Erythroblast (primary cell): ENCODE measurements around the gene MUC4.
"Not testable (repeated sequence)": the region's sequence is repeated elsewhere in the genome, so short reads cannot be mapped to it uniquely, and the experiment has no call there.

Source experiments
- DNase-seq, 2 experiments: peaks; one replicate each; lab custom pipeline; 2025; lab: John Stamatoyannopoulos, UW
- GATA1 ChIP-seq: IDR thresholded peaks from 2 replicates; pipeline ENCODE4 v1.6.1; 2011; ENCODE audit warnings: low read depth, mild to moderate bottlenecking, control low read depth, low read length, moderate library complexity
- POLR2A ChIP-seq: IDR thresholded peaks from 2 replicates; pipeline ENCODE4 v1.6.1; 2011; ENCODE audit warnings: mild to moderate bottlenecking, low read length

MUC4 gene

DNA sequence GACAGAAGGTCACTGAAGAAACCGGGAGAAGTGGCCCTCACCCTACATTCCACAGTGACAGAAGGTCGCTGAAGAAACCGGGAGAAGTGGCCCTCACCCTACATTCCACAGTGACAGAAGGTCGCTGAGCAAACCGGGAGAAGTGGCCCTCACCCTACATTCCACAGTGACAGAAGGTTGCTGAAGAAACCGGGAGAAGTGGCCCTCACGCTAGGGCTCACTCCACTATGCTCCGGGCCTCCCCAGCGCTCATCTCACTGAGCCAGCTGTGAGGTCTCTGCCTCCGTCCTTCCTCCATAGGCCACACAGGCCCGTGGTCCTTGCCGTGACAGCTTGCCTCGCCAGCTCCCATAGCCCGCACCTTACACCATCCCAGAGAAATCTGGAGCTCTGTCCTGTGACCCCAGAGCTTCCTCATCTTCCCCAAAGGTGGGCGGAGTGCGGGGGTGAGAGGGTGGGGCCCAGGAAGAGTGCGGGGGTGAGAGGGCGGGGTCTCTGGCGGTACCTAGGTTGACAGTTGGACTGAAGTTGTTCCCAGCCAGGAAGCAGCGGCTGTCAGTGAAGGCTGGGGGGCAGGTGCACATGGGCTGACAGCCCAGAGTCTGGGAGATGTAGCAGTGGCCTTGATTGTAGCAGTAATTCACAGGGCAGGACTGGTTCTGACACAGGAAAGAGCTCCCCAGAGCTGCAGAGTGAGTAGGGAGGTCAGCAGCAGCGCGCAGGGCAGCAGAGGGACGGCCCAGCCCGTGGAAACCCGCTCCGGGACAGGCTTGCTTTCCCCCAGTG, 59.0 kb downstream of the MUC4 start:
- no peak for DNase-seq
- TF ChIP-seq GATA1, result no peak
- no peak for TF ChIP-seq POLR2A

DNA sequence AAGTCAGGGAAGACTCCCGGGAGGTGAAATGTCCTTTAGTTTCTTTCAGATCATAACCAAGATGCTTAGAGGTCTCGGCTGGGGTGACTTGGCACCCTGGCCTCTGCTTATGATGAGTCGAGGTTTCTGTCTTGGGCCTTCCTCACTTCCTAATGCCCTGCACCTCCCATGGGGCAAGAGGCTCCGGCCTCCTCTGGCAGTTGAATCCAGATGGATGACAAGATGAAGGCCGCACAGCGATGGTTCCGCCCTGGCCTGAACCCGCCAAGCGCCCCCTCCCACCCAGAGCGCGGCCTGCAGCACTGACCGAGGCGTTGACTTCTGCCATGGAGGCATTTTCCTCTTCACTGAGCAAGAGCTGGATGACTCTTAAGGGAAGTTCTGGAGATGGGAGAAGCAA, 59.7 kb downstream of the MUC4 start:
- DNase-seq, result no peak
- TF ChIP-seq GATA1, result no peak
- TF ChIP-seq POLR2A, result no peak

DNA sequence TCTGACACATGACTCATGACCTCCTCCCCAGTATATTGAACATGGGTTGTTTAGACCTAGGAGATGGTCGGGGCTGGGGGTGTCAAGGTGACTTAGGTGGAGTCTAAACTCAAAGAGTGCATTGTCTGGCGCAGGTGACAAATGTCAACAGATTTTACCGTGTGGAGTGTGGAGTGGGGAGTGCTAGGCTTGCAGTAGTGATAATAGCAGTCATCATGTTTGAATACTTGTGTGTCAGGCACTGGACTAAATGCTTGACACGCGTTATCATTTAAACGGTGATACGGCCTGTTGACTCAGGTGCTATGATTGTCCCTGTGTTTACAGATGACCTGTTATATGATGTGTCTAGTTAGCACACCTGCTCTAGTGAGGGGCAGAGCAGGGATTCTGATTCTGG, 60.2 kb downstream of the MUC4 start:
- DNase-seq, result no peak
- TF ChIP-seq GATA1 (no peak), POLR2A (no peak)

DNA sequence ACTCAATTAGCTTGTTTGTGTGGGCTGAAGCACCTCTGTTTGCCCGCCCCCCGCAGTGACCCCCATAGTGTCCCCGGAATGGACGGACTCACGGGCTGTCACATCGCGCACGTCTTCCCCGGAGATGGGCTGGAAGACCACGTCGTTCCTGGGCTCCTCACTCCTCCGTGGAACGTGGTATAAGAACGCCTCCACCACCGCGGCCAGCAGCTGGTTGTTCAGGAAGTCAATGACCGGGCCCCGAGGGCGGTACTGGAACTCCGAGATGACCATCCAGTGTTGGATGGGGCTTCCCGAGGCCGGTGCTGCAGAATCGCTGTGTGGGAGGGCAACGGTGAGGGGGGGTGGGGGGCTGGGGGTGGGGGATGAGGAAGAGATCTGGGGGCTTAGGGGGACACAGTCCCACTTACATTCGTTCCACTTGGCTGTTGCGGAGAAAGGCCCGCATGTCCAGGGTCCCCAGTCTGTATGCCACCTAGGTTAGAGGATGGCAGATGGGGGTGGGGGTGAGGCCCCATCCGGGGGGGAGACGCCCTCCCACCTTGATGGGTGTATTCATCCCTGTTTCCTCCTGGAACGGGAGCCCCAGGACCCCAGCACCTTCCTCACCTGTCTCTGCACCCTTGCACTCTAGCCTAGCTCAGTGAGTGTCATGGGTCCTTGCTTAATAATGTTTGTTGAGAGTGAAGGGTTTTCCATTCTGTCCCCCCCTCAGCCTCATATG, 60.8 kb downstream of the MUC4 start:
- DNase-seq, result no peak
- TF ChIP-seq GATA1, result no peak
- no peak for TF ChIP-seq POLR2A

GRCh38 chr3:195749101-195749500, 62.6 kb downstream of the MUC4 start:
- not testable (repeated sequence) for DNase-seq

DNA sequence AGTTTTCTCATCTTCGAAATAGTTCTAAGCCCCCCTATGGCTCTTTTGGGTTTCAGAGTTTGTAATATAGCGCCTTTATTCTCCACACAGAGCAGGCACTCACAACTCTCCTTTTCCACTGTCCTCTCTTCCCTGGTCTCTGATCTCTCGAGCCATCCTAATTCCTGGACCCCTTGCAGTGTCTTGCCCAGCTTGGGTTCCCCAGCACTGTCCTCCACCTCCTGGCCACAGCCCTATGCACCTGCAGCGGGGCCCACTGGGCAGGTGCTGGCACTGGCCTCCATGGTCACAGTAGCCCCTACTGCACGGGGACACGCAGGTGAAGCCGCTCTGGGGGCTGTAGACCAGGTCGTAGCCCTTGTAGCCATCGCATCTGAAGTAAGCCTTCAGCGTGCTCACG, 63.1 kb downstream of the MUC4 start:
- no peak for TF ChIP-seq GATA1
- TF ChIP-seq POLR2A, result no peak
- no peak for DNase-seq

GRCh38 chr3:195746751-195747150, 65.0 kb downstream of the MUC4 start:
- no peak for DNase-seq
- TF ChIP-seq POLR2A (no peak), GATA1 (no peak)

DNA sequence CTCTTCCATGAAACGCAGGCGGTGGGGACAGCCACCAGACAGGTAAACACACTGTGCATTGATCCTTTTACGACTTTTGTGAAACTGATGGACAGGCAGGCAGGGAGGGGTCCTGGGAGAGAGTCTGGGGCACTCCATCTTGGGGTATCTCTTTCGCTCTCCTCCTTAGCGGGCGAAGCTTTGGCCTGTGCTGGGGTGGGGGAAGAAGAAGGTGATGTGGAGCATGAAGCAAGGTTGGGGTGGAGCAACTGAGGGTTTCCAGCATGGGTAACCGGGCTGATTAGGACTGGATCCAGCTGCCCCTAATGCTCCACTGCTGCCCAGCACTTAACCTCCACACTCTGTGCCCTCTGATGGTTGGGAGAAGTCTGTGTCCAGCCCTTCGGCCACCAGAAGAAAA, 65.4 kb downstream of the MUC4 start:
- DNase-seq, result no peak
- TF ChIP-seq GATA1 (no peak), POLR2A (no peak)

GRCh38 chr3:195744437-195744836, 67.3 kb downstream of the MUC4 start:
- TF ChIP-seq GATA1, result no peak

DNA sequence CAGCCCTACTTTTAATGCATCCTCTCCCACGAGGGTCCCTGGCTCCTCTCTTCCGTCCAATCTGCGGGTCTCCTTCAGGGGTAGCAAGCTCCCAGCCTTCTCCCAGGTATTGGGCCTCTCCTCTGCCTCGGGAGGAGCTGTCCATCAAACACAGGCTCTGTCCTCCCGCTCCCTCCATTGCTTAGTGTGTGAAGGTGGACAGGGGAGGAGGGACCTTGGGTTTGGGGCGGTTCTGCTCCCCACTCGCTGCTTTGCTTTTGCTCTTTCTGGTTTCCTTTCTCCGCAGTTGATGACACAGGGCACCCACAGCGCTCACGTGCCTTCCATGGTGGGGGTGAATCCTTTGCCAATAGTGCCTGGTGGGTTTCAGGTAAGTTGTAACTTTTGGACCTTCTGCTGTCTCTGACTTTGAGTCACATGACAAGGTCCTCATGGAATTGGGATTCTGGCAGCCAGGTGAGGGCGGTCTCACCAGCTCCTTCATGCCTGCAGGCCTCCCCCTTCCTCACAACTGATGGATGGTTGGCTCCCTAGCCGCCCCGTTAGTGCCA, 72.1 kb downstream of the MUC4 start:
- no peak for DNase-seq
- TF ChIP-seq GATA1, result no peak
- no peak for TF ChIP-seq POLR2A

More at GRCh38 chr3:195744437-195744836, 67.3 kb downstream of the MUC4 start:
- no peak for DNase-seq

- no peak for TF ChIP-seq POLR2A
- no peak for TF ChIP-seq GATA1
- DNase-seq, result no peak
These were observed 73.3 kb downstream of the MUC4 start for GRCh38 chr3:195738274-195739044.

GRCh38 chr3:195737782-195738181, 73.9 kb downstream of the MUC4 start:
- not testable (repeated sequence) for DNase-seq

DNA sequence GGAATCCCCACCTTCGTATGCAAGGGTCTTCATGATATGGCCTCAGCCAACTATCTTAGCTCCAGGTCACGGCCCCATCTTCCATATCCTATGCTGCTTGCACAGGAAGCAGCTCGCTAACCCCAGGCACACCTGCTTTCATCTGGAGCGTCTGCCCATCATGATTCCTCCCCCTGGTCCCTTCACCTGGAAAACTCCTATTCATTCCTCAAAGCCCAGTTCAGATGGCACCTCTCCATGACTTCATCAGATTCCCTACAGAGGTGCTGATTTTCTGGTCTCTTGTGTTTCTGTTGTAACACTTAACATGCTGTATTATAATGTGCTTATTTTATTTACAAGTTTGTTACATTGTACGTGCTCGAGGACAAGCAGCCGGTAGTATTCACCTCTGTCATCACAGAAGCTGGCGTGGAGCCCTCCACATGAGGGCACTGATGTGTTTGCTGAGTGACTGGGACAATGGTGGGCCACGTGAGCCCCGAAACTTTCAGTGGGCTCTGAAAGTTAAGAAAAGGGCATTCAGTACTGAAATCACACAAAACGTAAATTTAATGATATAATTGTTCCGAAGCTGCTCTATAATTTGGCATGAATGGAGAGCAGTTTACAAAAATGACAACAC, 74.8 kb downstream of the MUC4 start:
- TF ChIP-seq POLR2A (no peak), GATA1 (no peak)
- DNase-seq, result no peak
